GM18498 (cell line): Measurements from ENCODE around the gene ERC2.

Experiments
- ATAC-seq: cut with Tn5 transposase; IDR thresholded peaks from one replicate; pipeline ENCODE4 v1.9.1; 2021; ENCODE audit warnings: mild to moderate bottlenecking, moderate library complexity; ENCODE audit not compliant: unreplicated experiment

The ERC2 gene

GRCh38 chr3:56130036-56130435 lies 338.2 kb downstream of the ERC2 start:
- no peak for ATAC-seq

- no peak for ATAC-seq
Measured at GRCh38 chr3:56126632-56127031, 341.6 kb downstream of the ERC2 start.

GRCh38 chr3:56125358-56126005 lies 342.8 kb downstream of the ERC2 start:
- ATAC-seq = no peak

DNA sequence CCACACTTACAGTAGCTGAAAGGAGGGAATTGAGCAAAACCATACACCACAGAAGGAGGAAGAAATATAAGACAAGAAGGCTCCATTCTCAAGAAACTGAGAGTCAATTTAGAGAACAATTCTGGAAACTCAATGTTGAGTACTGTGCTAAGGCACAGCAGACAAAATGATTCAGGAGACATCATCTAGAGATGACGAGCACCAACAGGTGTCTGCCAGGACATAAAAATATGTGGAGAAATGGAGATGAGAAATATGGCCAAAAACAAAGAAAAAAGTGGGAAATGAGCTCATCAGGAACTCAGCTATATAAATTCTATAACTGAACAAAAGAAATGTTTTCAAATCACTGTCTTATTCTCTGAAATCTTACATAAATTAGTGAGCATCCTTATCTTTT lies 343.7 kb downstream of the ERC2 start:
- no peak for ATAC-seq

- no peak for ATAC-seq
Measured at GRCh38 chr3:56123487-56123886, 344.8 kb downstream of the ERC2 start.

- no peak for ATAC-seq
Measured at GRCh38 chr3:56122911-56123310, 345.4 kb downstream of the ERC2 start.

DNA sequence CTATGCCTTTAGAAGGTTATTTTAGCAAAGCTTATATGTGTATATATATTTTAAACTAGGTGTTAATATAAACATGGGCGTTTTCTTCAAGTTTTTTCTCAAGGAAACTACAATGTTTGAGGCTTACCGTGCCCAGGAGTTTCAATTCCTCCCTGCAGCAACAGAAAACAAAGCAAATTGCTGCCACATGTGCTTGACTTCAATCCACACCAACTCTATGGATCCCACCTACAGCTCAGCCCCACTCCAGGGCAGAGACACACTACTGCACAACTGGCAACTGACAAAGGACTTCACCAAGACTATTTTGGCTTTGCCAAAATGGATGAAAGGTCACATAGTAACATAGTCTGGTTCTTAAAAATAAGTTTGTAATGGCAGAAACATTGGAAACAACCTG lies 346.6 kb downstream of the ERC2 start:
- no peak for ATAC-seq

DNA sequence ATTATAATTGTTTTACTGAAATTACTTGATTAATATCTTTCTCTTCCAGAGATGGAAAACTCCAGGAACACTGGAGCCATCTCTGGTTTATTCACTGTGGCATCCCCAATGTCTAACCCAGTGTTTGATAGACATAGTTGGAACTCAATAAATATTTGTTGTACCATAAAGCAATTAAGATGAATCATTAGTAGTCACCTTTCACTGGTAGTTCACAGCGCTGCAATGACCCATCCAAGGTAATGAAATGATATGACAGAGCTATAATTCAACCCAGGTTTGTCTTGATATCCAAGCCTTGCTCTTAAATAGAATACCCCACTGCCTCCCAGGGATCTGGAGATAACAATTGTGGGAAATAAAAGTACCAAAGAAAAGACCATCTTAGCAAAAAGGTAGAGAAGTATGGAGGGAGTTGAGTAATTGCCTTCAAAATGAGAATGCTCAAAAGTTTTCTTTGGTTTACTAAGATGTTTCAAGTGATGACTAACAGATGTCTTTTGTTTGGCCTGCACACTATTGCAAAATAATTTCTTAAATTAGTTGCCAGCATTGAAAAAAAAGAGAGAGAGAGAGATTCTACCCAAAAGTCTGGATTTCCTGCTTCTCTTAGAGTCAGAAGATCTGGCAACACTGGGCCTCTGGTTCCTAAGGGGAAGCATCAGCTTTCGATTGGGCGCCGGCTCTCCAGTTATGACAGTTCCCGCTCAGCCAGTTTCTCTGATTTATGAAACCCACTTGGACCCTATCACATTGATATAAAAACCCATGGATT lies 348.5 kb downstream of the ERC2 start:
- no peak for ATAC-seq

DNA sequence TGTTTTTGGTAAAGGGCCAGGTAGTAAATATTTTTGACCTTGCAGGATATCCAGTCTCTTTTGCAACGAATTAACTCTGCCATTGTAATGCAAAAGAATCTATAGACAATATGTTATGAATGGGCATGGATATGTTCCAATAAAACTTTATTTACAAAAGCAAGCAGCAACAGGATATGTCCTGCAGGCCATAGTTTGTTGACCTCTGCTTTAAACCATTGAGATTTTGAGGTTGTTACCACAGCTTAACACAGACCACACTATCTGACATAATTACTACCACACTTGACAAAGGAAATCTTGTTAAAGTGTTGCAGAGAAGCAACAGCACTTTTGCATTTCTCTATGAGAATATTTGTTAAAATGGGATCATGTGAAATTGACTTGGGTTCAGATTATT lies 349.3 kb downstream of the ERC2 start:
- ATAC-seq = no peak

DNA sequence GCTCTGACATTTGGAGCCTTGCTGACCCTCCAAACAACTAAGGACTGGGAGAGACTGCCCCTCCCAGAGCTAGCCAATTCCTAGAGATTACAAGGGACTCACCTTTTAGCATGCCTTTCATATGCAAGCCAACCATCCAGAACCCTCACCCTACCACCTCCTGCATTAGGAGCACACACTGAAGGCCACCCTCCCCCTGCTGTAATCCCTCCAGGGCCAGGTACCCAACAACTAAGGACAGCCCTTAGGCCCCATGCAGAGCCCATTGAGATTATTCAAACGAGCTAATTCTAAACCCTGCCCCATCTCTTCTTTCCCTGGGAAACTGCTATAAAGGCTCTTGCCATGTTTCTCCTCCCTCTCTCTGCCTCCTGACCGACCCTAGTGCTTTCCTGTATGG lies 352.6 kb downstream of the ERC2 start:
- ATAC-seq = no peak

DNA sequence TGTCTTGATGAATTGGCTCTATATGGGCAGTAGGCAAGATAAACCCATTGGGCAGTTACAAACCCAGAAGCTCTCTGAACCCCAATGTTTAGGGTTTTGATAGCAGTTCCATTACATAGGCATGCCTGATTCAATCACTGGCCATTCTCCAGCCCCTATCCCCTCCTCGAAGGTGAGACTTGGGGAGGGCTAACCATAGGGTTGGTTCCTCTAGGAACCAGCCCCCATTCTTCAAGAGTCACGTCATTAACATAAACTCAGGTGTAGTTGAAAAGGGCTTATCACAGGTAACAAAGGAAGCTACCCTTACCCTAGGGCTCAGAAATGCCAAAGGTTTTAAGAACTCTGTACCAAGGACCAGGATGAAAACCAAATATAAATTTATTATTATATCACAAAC lies 353.1 kb downstream of the ERC2 start:
- no peak for ATAC-seq

GRCh38 chr3:56113908-56114307 lies 354.4 kb downstream of the ERC2 start:
- no peak for ATAC-seq

GRCh38 chr3:56113231-56113630 lies 355.0 kb downstream of the ERC2 start:
- ATAC-seq = no peak

GRCh38 chr3:56111606-56112304 lies 356.5 kb downstream of the ERC2 start:
- no peak for ATAC-seq

DNA sequence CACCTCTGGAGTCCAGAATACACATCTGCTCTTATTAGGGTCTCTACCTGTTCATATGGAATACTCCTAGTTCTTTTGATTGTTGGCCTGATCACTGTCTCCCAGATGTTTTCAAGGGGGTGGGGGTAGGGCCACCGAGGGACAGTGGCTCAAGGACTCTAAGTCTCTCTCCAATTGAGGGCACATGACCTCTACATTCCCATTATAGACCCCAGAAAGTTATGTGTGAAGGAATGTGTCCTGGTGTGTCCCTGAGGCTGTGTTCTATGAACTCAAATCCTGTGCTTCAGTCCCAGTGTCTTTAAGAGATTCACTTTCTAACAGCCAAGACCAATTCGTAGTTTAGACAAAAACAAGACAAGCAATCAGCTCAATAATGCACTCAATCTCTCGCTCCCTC lies 357.4 kb downstream of the ERC2 start:
- ATAC-seq = no peak

GRCh38 chr3:56107157-56107556 lies 361.1 kb downstream of the ERC2 start:
- no peak for ATAC-seq

GRCh38 chr3:56102032-56102431 lies 366.2 kb downstream of the ERC2 start:
- no peak for ATAC-seq

DNA sequence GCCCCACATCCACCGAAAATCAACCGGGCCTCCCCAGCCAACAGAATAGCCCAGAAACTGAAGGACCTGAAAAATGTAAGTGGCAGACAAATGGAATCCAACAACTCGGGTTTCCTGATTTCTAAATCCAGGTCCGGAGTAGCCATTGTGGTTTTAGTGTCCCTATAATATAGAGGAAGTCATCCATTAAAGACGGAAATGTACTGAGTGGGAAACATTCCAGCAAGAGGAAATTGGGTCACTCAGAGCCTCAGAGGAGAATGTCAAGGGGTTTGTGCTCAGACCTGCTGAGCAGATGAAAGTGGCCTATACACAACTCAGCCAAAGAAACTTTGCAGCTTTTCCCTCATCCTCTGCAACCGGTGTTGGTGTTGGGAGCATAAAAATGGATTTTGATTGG lies 366.7 kb downstream of the ERC2 start:
- no peak for ATAC-seq

DNA sequence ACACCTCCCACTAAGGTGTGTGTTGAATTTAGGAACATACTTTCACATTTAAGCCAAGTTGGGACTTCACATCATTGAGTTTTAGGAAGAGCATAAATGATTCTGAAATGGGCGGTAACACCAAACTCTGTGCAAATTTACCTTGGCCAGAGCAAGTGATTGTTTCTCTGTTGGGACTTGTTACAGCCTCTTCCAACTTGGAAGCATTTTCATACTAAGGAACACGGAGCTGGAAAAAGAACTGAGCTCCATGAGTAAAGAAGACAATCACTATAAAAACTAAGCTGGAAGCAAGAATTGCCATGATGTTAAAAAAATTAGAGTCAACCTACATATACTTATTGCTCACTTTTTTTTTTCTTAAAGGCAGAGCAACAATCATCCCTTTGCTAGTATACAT lies 371.3 kb downstream of the ERC2 start:
- no peak for ATAC-seq

- no peak for ATAC-seq
Measured at GRCh38 chr3:56094170-56094569, 374.1 kb downstream of the ERC2 start.

GRCh38 chr3:56089739-56090138 lies 378.5 kb downstream of the ERC2 start:
- no peak for ATAC-seq

- ATAC-seq = no peak
Measured at GRCh38 chr3:56087451-56088053, 380.7 kb downstream of the ERC2 start.
